H9 (cell line): ENCODE measurements around the gene CD2AP. TPM values are rescaled to one million over a fixed set of nuclear protein-coding genes. Genes with fewer than 3 reads are reported as not detected.
A peak's percentile ranks its signal among the peaks of the same experiment; 100 is the strongest.

Source experiments
- DNase-seq: peaks from one replicate; pipeline ENCODE4 v3.0.0-alpha.2; 2017
- H2AFZ ChIP-seq: one replicate; pipeline ENCODE4 v1.6.1; 2013; ENCODE audit warnings: mild to moderate bottlenecking, low read length, control low read depth, moderate library complexity
- H2AK5ac ChIP-seq: 2 replicates; pipeline ENCODE4 v1.6.1; 2013; ENCODE audit warnings: low read length, control low read depth, mixed read lengths; ENCODE audit not compliant: insufficient read length
- H2BK120ac ChIP-seq: one replicate; pipeline ENCODE4 v1.6.1; 2013; ENCODE audit warnings: low read depth, mild to moderate bottlenecking, low read length, control low read depth, inconsistent platforms; ENCODE audit not compliant: poor library complexity, severe bottlenecking
- H2BK12ac ChIP-seq: 2 replicates; pipeline ENCODE4 v1.6.1; 2013; ENCODE audit warnings: low read length, control low read depth, mixed read lengths, low read depth; ENCODE audit not compliant: insufficient read length
- H2BK15ac ChIP-seq: 2 replicates; pipeline ENCODE4 v1.6.1; 2013; ENCODE audit warnings: low read depth, low read length, control low read depth
- H2BK20ac ChIP-seq: one replicate; pipeline ENCODE4 v1.6.1; 2013; ENCODE audit warnings: low read depth, mild to moderate bottlenecking, low read length, control low read depth, inconsistent platforms; ENCODE audit not compliant: poor library complexity, severe bottlenecking
- H2BK5ac ChIP-seq: 2 replicates; pipeline ENCODE4 v1.6.1; 2013; ENCODE audit warnings: low read length, control low read depth, mixed read lengths; ENCODE audit not compliant: insufficient read length
- H3K14ac ChIP-seq: 2 replicates; pipeline ENCODE4 v1.6.1; 2013; ENCODE audit warnings: low read length, control low read depth; ENCODE audit not compliant: insufficient read depth
- H3K18ac ChIP-seq: 2 replicates; pipeline ENCODE4 v1.6.1; 2013; ENCODE audit warnings: low read depth, mild to moderate bottlenecking, mixed read lengths, low read length, control low read depth; ENCODE audit not compliant: insufficient read length
- H3K23ac ChIP-seq: 2 replicates; pipeline ENCODE4 v1.6.1; 2013; ENCODE audit warnings: low read length, control low read depth, mixed read lengths, low read depth; ENCODE audit not compliant: insufficient read length
- H3K23me2 ChIP-seq: 2 replicates; pipeline ENCODE4 v1.6.1; 2013; ENCODE audit warnings: low read depth, mild to moderate bottlenecking, mixed read lengths, low read length, control low read depth; ENCODE audit not compliant: insufficient read length, poor library complexity, severe bottlenecking
- H3K27ac ChIP-seq: 2 replicates; pipeline ENCODE4 v1.5.1; 2013; ENCODE audit warnings: low read length, control low read depth, mixed read lengths, low read depth; ENCODE audit not compliant: insufficient read length
- H3K27me3 ChIP-seq: 2 replicates; pipeline ENCODE4 v1.6.1; 2013; ENCODE audit warnings: low read length, control low read depth, inconsistent platforms; ENCODE audit not compliant: insufficient read depth
- H3K4ac ChIP-seq: 2 replicates; pipeline ENCODE4 v1.6.1; 2013; ENCODE audit warnings: low read depth, mild to moderate bottlenecking, control low read depth, inconsistent platforms, low read length, moderate library complexity
- H3K4me1 ChIP-seq: 2 replicates; pipeline ENCODE4 v1.6.1; 2013; ENCODE audit warnings: low read length, control low read depth, inconsistent platforms; ENCODE audit not compliant: insufficient read depth
- H3K4me2 ChIP-seq: 2 replicates; pipeline ENCODE4 v1.6.1; 2013; ENCODE audit warnings: low read length, control low read depth, mixed read lengths; ENCODE audit not compliant: insufficient read length, insufficient read depth
- H3K56ac ChIP-seq: 2 replicates; pipeline ENCODE4 v1.6.1; 2013; ENCODE audit warnings: low read depth, mild to moderate bottlenecking, mixed read lengths, low read length, control low read depth; ENCODE audit not compliant: insufficient read length
- H3K79me1 ChIP-seq: 2 replicates; pipeline ENCODE4 v1.6.1; 2013; ENCODE audit warnings: low read depth, mild to moderate bottlenecking, moderate library complexity, low read length, control low read depth, inconsistent platforms; ENCODE audit not compliant: insufficient read depth, poor library complexity, severe bottlenecking
- H3K79me2 ChIP-seq: 2 replicates; pipeline ENCODE4 v1.6.1; 2013; ENCODE audit warnings: low read length, control low read depth, inconsistent platforms; ENCODE audit not compliant: insufficient read depth
- H3K9ac ChIP-seq: 2 replicates; pipeline ENCODE4 v1.6.1; 2013; ENCODE audit warnings: low read length, control low read depth, mixed read lengths; ENCODE audit not compliant: insufficient read length; ENCODE audit errors: extremely low read depth
- H3K9me3 ChIP-seq: one replicate; pipeline ENCODE4 v1.6.1; 2013; ENCODE audit warnings: low read depth, low read length, inconsistent platforms; ENCODE audit not compliant: control insufficient read depth
- H3T11ph ChIP-seq: one replicate; pipeline ENCODE4 v1.6.1; 2013; ENCODE audit warnings: mild to moderate bottlenecking, low read length, control low read depth, inconsistent platforms
- H4K20me1 ChIP-seq: one replicate; pipeline ENCODE4 v1.6.1; 2013; ENCODE audit not compliant: control insufficient read depth, insufficient read length, insufficient read depth
- H4K5ac ChIP-seq: 2 replicates; pipeline ENCODE4 v1.6.1; 2013; ENCODE audit warnings: low read depth, mild to moderate bottlenecking, mixed read lengths, low read length, control low read depth; ENCODE audit not compliant: insufficient read length
- H4K8ac ChIP-seq: replicated peaks from 2 replicates; pipeline ENCODE4 v1.6.1; 2013; ENCODE audit warnings: low read length, control low read depth, mixed read lengths, low read depth; ENCODE audit not compliant: insufficient read length
- H4K91ac ChIP-seq: 2 replicates; pipeline ENCODE4 v1.6.1; 2013; ENCODE audit warnings: low read depth, mild to moderate bottlenecking, moderate library complexity, mixed read lengths, low read length, control low read depth; ENCODE audit not compliant: insufficient read length
- H3K27ac Mint-ChIP-seq, 3 experiments: 2 replicates in 2 of 3; 3 replicates in 1 of 3; pipeline ENCODE4 v1.8.0; 2020 to 2021; ENCODE audit warnings: mixed read lengths in 3 of 3, mild to moderate bottlenecking in 1 of 3, moderate library complexity in 1 of 3
- H3K27me3 Mint-ChIP-seq: 2 replicates; pipeline ENCODE4 v1.8.0; 2021; ENCODE audit warnings: low read depth, mild to moderate bottlenecking, moderate library complexity, mixed read lengths
- H3K36me3 Mint-ChIP-seq, 3 experiments: 2 replicates in 2 of 3; 3 replicates in 1 of 3; pipeline ENCODE4 v1.8.0; 2020 to 2021; ENCODE audit warnings: low read depth in 3 of 3, mixed read lengths in 3 of 3; ENCODE audit not compliant: insufficient read depth in 1 of 3
- H3K4me1 Mint-ChIP-seq, 2 experiments: 2 replicates each; pipeline ENCODE4 v1.8.0; 2020; ENCODE audit warnings: mixed read lengths in 2 of 2
- H3K4me3 Mint-ChIP-seq, 2 experiments: 2 replicates in 1 of 2; 3 replicates in 1 of 2; pipeline ENCODE4 v1.8.0; 2020 to 2021; ENCODE audit warnings: mild to moderate bottlenecking in 2 of 2, mixed read lengths in 2 of 2, moderate library complexity in 1 of 2
- H3K9me3 Mint-ChIP-seq, 2 experiments: 2 replicates in 1 of 2; 3 replicates in 1 of 2; pipeline ENCODE4 v1.8.0; 2020; ENCODE audit warnings: mild to moderate bottlenecking in 2 of 2, mixed read lengths in 2 of 2, moderate library complexity in 1 of 2
- CTCF ChIP-seq: fragments of 200-600 bp; sonication (generic); conservative IDR thresholded peaks from 3 replicates; pipeline ENCODE4 v1.8.0; 2021; ENCODE audit warnings: antibody characterized with exemption, mild to moderate bottlenecking
- WGBS: extraction: QIAGEN DNeasy Blood & Tissue Kit; methylation state at CpG from one replicate; pipeline ENCODE4 v1.1.7; 2013; ENCODE audit warnings: missing lambda C conversion rate, low lambda C conversion rate, mixed read lengths; ENCODE audit not compliant: insufficient read length; ENCODE audit errors: extremely low coverage; 5-methylcytosine and 5-hydroxymethylcytosine counted together
- total RNA-seq: library from RNA; stranded (reverse); gene quantifications from 2 replicates; pipeline ENCODE4 v1.2.1, GENCODE V29; 2021

CD2AP gene
- total RNA-seq, 1 experiment from 2014 or later, result 50.1 TPM

- H3K14ac ChIP-seq, result no peak overlapping the region
- H3K4me1 Mint-ChIP-seq, result peaks cover 13 to 21% of the 10 kb centered on the region in 2 experiments
- peak; percentile 27; the same call in 1 of the 3 replicates for TF ChIP-seq CTCF
- no peak overlapping the region for H2BK20ac ChIP-seq
- H4K91ac ChIP-seq, result no peak overlapping the region
- H2BK12ac ChIP-seq, result no peak overlapping the region
- H3K27me3 Mint-ChIP-seq, result no peaks in the 10 kb centered on the region
- no peak overlapping the region for H3K4ac ChIP-seq
- no peaks in the 10 kb centered on the region for H4K20me1 ChIP-seq
- H2AK5ac ChIP-seq, result no peak overlapping the region
- no peak overlapping the region; a peak in 1 of 5 replicates for H3K4me3 Mint-ChIP-seq
- H3K27ac ChIP-seq, result peak overlapping the region; percentile 29
- no peaks in the 10 kb centered on the region; the same call in 1 of the 2 replicates for H3K4me1 ChIP-seq
- peak; percentile 77 for DNase-seq
- peaks cover 12 to 31% (median 18%) of the 10 kb centered on the region in 3 experiments for H3K36me3 Mint-ChIP-seq
- no peaks in the 10 kb centered on the region for H3K79me2 ChIP-seq
- no peaks in the 10 kb centered on the region for H3K79me1 ChIP-seq
- no peak overlapping the region for H3K56ac ChIP-seq
- no peak overlapping the region for H3K4me2 ChIP-seq
- no peak overlapping the region for H3K23ac ChIP-seq
- no peaks in the 10 kb centered on the region for H3K23me2 ChIP-seq
- H3T11ph ChIP-seq, result no peak overlapping the region
- no peak overlapping the region for H4K5ac ChIP-seq
- H2BK5ac ChIP-seq, result no peak overlapping the region
- H3K18ac ChIP-seq, result no peak overlapping the region
- H3K9me3 Mint-ChIP-seq, result peaks cover 29 to 33% of the 10 kb centered on the region in 2 experiments
- no peak overlapping the region for H3K9ac ChIP-seq
- no peak overlapping the region for H2BK15ac ChIP-seq
- H2AFZ ChIP-seq, result no peak overlapping the region
- WGBS, result no CpG with 5 or more reads among the region's 2 CpGs
- no peaks in the 10 kb centered on the region for H3K9me3 ChIP-seq
- no peaks in the 10 kb centered on the region for H3K27me3 ChIP-seq
- peak overlapping the region; percentile 44 to 80 (median 76); a peak in 6 of 7 replicates for H3K27ac Mint-ChIP-seq
- no peak overlapping the region for H2BK120ac ChIP-seq
- no peak overlapping the region for H4K8ac ChIP-seq
Observed at GRCh38 chr6:47428746-47429664, 48.6 kb upstream of the CD2AP start.
